ENCODE results near the gene DESI1.

- no peak for TF ChIP-seq SUZ12 (IDR thresholded peaks at IDR 0.05; ENCODE audit: extremely low read depth, insufficient read depth, insufficient read length)
- no peak for TF ChIP-seq ZNF274 (IDR thresholded peaks at IDR 0.05; ENCODE audit: low read depth, low read length)
Observed at GRCh38 chr22:41657709-41658108, 36.9 kb upstream of the DESI1 start.
